ENCODE measurements around the gene MYADML2.

Gene MYADML2

GRCh38 chr17:81909966-81910839, 36.8 kb downstream of the MYADML2 start:
- DNase-seq = no peak

- no peak for DNase-seq
These were observed 37.8 kb downstream of the MYADML2 start for GRCh38 chr17:81909231-81909630.

GRCh38 chr17:81908793-81909192, 38.2 kb downstream of the MYADML2 start:
- DNase-seq = no peak

- no peak for DNase-seq
These were observed 39.6 kb downstream of the MYADML2 start for GRCh38 chr17:81907219-81908145.

GRCh38 chr17:81906476-81907218, 40.4 kb downstream of the MYADML2 start:
- no peak for DNase-seq

DNA sequence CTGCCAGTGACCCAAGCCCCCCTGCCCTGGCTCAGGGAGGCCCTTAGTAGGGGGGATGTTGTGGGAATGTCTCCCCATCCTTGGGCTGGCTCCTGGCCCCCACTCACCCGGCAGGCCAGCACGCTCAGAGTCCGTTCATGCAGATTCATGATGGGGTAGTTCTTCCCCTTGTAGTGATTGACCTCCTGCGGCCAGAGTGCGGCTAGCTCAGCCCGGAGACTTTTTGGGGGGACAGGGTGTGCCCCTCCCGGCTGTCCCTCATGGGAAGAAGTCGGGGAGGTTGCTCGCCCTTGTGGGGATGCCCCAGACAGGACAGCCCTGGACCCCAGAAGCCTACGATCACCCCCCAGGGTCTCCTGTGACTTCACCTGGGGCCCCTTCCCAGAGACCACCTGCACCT, 41.0 kb downstream of the MYADML2 start:
- DNase-seq = no peak

- DNase-seq = no peak
These were observed 41.6 kb downstream of the MYADML2 start for GRCh38 chr17:81905424-81905875.

DNA sequence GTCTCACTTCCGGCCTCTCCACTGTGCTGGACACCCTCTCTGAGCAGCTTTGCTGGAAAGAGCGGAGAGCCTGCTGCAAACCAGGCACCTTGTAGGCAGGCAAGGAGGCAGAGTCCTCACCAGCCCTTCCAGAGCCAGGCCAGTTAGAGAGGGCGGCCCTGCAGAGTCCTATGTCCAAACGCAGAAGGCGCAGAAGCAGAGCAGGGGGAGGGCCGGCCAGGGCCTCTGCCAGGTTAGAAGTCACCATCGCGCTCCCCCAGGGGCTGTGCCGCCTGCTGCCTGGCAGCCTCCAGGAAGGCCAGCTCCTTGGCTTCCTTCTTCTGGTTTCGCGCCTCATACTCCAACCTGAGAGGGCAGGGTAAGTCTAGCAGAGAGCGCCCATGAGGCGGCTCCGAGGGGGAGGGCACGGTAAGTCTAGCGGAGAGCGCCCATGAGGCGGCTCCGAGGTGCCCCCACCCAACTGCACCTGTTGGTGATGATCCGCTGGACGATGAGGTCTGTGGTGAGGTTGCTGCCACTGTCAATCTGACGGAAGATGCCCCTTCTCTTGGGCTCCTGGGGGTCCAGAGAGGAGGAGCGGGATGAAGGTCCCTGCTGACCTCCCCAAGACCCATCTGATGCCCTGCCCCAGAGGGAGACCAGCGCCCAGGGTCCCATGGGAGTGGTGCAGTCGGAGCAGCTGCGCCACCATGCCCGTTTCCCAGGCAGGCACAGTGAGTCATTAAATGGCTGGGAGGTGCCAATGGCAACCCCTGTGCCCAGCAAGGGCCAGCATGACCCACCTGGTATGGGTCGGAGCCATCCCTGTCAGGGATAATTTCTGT, 42.2 kb downstream of the MYADML2 start:
- DNase-seq = no peak

DNA sequence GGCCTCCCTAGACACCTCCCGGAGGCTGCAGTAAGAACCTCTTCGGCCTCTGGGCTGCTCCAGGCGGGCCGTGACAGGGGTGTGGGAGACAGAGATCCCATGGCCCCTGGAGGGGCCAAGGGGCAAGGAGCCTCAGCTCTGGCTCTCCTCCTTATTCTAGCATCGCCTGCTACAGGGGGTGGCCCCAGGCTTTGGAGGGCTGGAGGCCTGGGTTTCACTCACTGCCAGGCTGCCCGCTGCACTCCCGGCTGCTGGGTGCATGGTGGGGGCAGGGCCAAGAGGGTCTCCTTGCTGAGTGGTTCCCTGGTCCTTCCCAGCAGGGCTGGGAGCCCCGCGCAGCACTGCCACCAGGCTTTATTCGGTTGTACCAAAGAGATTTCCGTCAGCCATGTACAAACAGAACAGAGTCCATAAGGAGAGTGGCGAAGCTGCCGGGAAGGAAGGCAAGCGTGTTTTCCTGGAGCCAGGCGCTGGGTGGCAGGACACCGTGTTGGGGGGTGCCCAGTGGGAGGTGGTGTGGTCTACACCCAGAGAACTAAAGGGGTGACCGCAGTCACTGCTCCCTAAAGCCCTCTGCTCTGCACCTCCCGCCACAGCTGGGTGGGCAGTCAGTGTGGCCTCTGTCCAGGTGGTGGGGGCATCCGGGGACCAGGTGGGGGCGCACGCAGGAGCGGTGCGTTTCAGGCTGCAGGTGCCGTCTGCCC, 43.0 kb downstream of the MYADML2 start:
- DNase-seq = no peak

GRCh38 chr17:81903415-81903831, 43.6 kb downstream of the MYADML2 start:
- no peak for DNase-seq

DNA sequence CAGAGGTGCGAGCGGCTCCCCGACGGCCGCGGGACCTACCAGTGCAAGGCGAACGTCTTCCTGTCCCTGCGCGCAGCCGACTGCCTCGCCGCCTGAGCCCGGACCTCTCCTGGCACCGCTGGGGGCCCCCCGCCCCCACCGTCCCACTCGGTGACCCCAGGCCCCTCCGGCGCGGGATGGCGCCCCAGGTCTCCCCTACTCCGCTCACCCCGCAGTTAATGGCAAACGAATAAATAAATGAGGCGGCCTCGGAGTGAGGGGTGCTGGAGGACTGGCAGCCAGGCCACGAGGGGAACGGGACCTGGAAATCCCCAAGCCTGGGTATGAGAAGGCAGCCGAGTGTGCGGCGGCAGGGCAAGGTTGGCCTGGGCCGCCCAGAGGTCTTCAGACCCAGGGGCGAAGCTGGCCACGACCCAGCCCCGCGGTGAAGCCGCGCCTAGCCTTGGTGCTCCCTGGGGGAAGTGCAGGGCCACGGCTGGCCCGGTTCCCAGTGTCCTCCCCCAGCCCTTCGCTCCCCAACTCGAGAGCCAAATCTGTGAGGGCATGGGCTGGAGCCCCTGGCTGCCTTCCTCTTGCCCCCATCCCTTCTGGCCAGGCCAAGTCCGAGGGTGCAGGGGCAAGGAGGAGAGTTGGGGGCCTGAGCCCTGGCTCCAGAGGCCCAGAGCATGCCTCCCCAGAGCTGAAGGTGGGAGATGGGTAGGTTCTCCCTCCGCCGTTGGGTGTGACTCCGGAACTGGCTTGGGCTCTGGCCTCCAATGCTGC, 44.2 kb downstream of the MYADML2 start:
- no peak for DNase-seq

GRCh38 chr17:81902023-81902652, 44.9 kb downstream of the MYADML2 start, which contains the start of gene NPB:
Gene NPB, plus strand, starts transcription at chr17:81902238. Its CDS starts 40 bp downstream, at chr17:81902278.
- no peak for DNase-seq

- DNase-seq = no peak
These were observed 45.6 kb downstream of the MYADML2 start for GRCh38 chr17:81901167-81902022.

- no peak for DNase-seq
These were observed 46.7 kb downstream of the MYADML2 start for GRCh38 chr17:81900181-81900820.

DNA sequence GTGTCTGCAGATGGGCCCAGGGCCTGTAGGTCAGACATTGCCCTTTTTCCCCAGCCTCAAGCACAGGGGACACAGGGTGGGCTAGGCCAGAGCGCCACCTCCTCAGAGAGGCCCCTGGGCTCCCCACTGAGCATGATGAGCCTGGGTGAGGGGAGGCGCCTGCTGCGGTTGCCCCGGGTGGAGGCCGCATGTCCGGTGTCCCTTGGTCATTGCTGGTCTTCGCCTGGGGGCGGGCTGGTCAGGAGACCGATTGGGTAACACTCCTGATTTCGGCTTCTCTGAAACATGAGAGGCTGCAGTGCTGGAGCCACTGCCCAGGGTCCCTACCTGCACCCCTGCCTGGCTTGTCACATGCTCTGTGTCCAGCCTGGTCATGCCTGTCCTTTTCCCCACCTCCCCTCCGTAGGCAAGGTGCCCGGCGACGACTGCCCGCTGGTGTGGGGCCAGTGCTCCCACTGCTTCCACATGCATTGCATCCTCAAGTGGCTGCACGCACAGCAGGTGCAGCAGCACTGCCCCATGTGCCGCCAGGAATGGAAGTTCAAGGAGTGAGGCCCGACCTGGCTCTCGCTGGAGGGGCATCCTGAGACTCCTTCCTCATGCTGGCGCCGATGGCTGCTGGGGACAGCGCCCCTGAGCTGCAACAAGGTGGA, 47.4 kb downstream of the MYADML2 start:
- no peak for DNase-seq

- DNase-seq = no peak
These were observed 48.1 kb downstream of the MYADML2 start for GRCh38 chr17:81898885-81899284.

GRCh38 chr17:81898029-81898866, 48.8 kb downstream of the MYADML2 start:
- DNase-seq = no peak
